Activated CD4-positive, alpha-beta T cell treated with anti-CD3 and anti-CD28 coated beads for 36 hours (primary cell): ENCODE measurements around the gene CHM. TPM values are rescaled to one million over a fixed set of nuclear protein-coding genes. Genes with fewer than 3 reads are reported as not detected.
"Not testable (repeated sequence)": the region's sequence is repeated elsewhere in the genome, so short reads cannot be mapped to it uniquely, and the experiment has no call there.

Experiments
- ATAC-seq: fragments of 200-7000 bp; cut with Tn5 transposase; one replicate; pipeline ENCODE4 v1.10.0; 2021; ENCODE audit warnings: mild to moderate bottlenecking, moderate library complexity
- CTCF ChIA-PET: fragments of 350-600 bp; sonication (Branson Sonifier 250); formaldehyde crosslinking; loops from one replicate; lab custom pipeline; 2021; ENCODE audit warnings: antibody characterized with exemption; lab: Charles Lee
- POLR2A ChIA-PET: fragments of 350-600 bp; sonication (Branson Sonifier 250); formaldehyde crosslinking; loops from one replicate; lab custom pipeline; 2021; ENCODE audit warnings: antibody characterized with exemption, inconsistent platforms; lab: Charles Lee
- DNase-seq: peaks from one replicate; pipeline ENCODE4 v3.0.0-alpha.2; 2020
- H3K27ac Mint-ChIP-seq: one replicate; pipeline ENCODE4 v1.8.0; 2021; ENCODE audit warnings: mixed read lengths
- H3K27me3 Mint-ChIP-seq: one replicate; pipeline ENCODE4 v1.8.0; 2021; ENCODE audit warnings: mixed read lengths
- H3K36me3 Mint-ChIP-seq: one replicate; pipeline ENCODE4 v1.8.0; 2021; ENCODE audit warnings: low read depth, mixed read lengths
- H3K4me1 Mint-ChIP-seq: one replicate; pipeline ENCODE4 v1.8.0; 2021; ENCODE audit warnings: mixed read lengths
- H3K4me3 Mint-ChIP-seq: one replicate; pipeline ENCODE4 v1.8.0; 2021; ENCODE audit warnings: mild to moderate bottlenecking, moderate library complexity, mixed read lengths
- H3K9me3 Mint-ChIP-seq: one replicate; pipeline ENCODE4 v1.8.0; 2021; ENCODE audit warnings: low read depth, mixed read lengths
- intact Hi-C, 2 experiments: fragments of 100-400 bp; cut with DNase I in 1 of 2; cut with micrococcal nuclease in 1 of 2; formaldehyde crosslinking; loops; one replicate each; pipeline versions ENCODE4 v1.14.2 to v1.15.1; 2022 to 2024; cut with DNase I, micrococcal nuclease
- total RNA-seq, 2 experiments: library from RNA; stranded (reverse); gene quantifications; one replicate each; pipeline ENCODE4 v1.2.3, GENCODE V29; 2021

Gene CHM
- total RNA-seq, 2 experiments from 2014 or later, result 10.9 to 14.7 TPM

GRCh38 chrX:85944751-85945150 lies 102.6 kb downstream of the CHM start:
- not testable (repeated sequence) for H3K27me3 Mint-ChIP-seq

GRCh38 chrX:85941275-85941674 lies 106.1 kb downstream of the CHM start:
- peaks cover 11% of the 10 kb centered on the region for H3K9me3 Mint-ChIP-seq
- DNase-seq (no peak), ATAC-seq (no peak)
- H3K4me3 Mint-ChIP-seq, result no peak overlapping the region
- H3K36me3 Mint-ChIP-seq, result peaks cover 30% of the 10 kb centered on the region
- CTCF ChIA-PET, result no interaction called here
- H3K27me3 Mint-ChIP-seq, result no peaks in the 10 kb centered on the region
- POLR2A ChIA-PET, result no interaction called here
- H3K27ac Mint-ChIP-seq, result no peak overlapping the region
- intact Hi-C loops, result no loop called here
- no peaks in the 10 kb centered on the region for H3K4me1 Mint-ChIP-seq

More at GRCh38 chrX:85944751-85945150, 102.6 kb downstream of the CHM start:
- H3K27ac Mint-ChIP-seq, intact Hi-C loops, H3K4me3 Mint-ChIP-seq, ATAC-seq, POLR2A ChIA-PET, CTCF ChIA-PET, DNase-seq, H3K4me1 Mint-ChIP-seq: not testable (repeated sequence)
- Mint-ChIP-seq H3K9me3 (peaks cover 11% of the 10 kb centered on the region), H3K36me3 (peaks cover 44% of the 10 kb centered on the region)

- H3K27me3 Mint-ChIP-seq, DNase-seq, intact Hi-C loops, H3K27ac Mint-ChIP-seq, POLR2A ChIA-PET, H3K4me3 Mint-ChIP-seq, CTCF ChIA-PET, H3K4me1 Mint-ChIP-seq, H3K9me3 Mint-ChIP-seq, ATAC-seq: not testable (repeated sequence)
- peaks cover 20% of the 10 kb centered on the region for H3K36me3 Mint-ChIP-seq
These were observed 107.4 kb downstream of the CHM start for GRCh38 chrX:85939942-85940341.

GRCh38 chrX:85934399-85934798 lies 113.0 kb downstream of the CHM start:
- intact Hi-C loops, POLR2A ChIA-PET, H3K4me1 Mint-ChIP-seq, H3K36me3 Mint-ChIP-seq, DNase-seq, H3K27ac Mint-ChIP-seq, H3K4me3 Mint-ChIP-seq, ATAC-seq, CTCF ChIA-PET, H3K9me3 Mint-ChIP-seq, H3K27me3 Mint-ChIP-seq: not testable (repeated sequence)

- CTCF ChIA-PET, result no interaction called here
- POLR2A ChIA-PET, result no interaction called here
- ATAC-seq, result no peak
- Mint-ChIP-seq H3K9me3 (no peaks in the 10 kb centered on the region), H3K27ac (no peak overlapping the region), H3K36me3 (peaks cover 4% of the 10 kb centered on the region), H3K4me3 (no peak overlapping the region), H3K27me3 (no peaks in the 10 kb centered on the region), H3K4me1 (peaks cover 3% of the 10 kb centered on the region)
- no peak for DNase-seq
- intact Hi-C loops, result no loop called here
These were observed 117.3 kb downstream of the CHM start for GRCh38 chrX:85930099-85930498.

GRCh38 chrX:85928606-85929005 lies 118.8 kb downstream of the CHM start:
- DNase-seq (no peak), ATAC-seq (no peak)
- Mint-ChIP-seq H3K36me3 (no peaks in the 10 kb centered on the region), H3K9me3 (no peaks in the 10 kb centered on the region), H3K27ac (no peak overlapping the region), H3K4me1 (peaks cover 9% of the 10 kb centered on the region), H3K4me3 (no peak overlapping the region), H3K27me3 (no peaks in the 10 kb centered on the region)
- intact Hi-C loops, result no loop called here
- ChIA-PET CTCF (no interaction called here), POLR2A (no interaction called here)

- POLR2A ChIA-PET, result no interaction called here
- DNase-seq (no peak), ATAC-seq (no peak)
- CTCF ChIA-PET, result no interaction called here
- no peaks in the 10 kb centered on the region for H3K36me3 Mint-ChIP-seq
- H3K27me3 Mint-ChIP-seq, result no peaks in the 10 kb centered on the region
- H3K4me1 Mint-ChIP-seq, result peaks cover 17% of the 10 kb centered on the region
- H3K4me3 Mint-ChIP-seq, result no peak overlapping the region
- intact Hi-C loops, result no loop called here
- no peaks in the 10 kb centered on the region for H3K9me3 Mint-ChIP-seq
- H3K27ac Mint-ChIP-seq, result no peak overlapping the region
These were observed 119.6 kb downstream of the CHM start for GRCh38 chrX:85927740-85928139.

GRCh38 chrX:85922821-85923220 lies 124.5 kb downstream of the CHM start:
- peaks cover 9% of the 10 kb centered on the region for H3K36me3 Mint-ChIP-seq
- peak; percentile 76 for ATAC-seq
- DNase-seq, result peak; percentile 4
- ChIA-PET POLR2A (no interaction called here), CTCF (no interaction called here)
- no peak overlapping the region for H3K4me3 Mint-ChIP-seq
- H3K27me3 Mint-ChIP-seq, result no peaks in the 10 kb centered on the region
- intact Hi-C loops, result no loop called here
- no peak overlapping the region for H3K27ac Mint-ChIP-seq
- peaks cover 19% of the 10 kb centered on the region for H3K4me1 Mint-ChIP-seq
- H3K9me3 Mint-ChIP-seq, result peaks cover 2% of the 10 kb centered on the region

GRCh38 chrX:85916656-85917280 lies 130.6 kb downstream of the CHM start:
- ATAC-seq, H3K4me1 Mint-ChIP-seq, CTCF ChIA-PET, H3K27ac Mint-ChIP-seq, intact Hi-C loops, POLR2A ChIA-PET, H3K4me3 Mint-ChIP-seq, H3K27me3 Mint-ChIP-seq, H3K9me3 Mint-ChIP-seq, DNase-seq: not testable (repeated sequence)
- peaks cover 22% of the 10 kb centered on the region for H3K36me3 Mint-ChIP-seq

- intact Hi-C loops, result no loop called here
- H3K36me3 Mint-ChIP-seq, result peaks cover 21% of the 10 kb centered on the region
- H3K27ac Mint-ChIP-seq, result no peak overlapping the region
- no peaks in the 10 kb centered on the region for H3K27me3 Mint-ChIP-seq
- peaks cover 5% of the 10 kb centered on the region for H3K9me3 Mint-ChIP-seq
- H3K4me3 Mint-ChIP-seq, result no peak overlapping the region
- ChIA-PET CTCF (no interaction called here), POLR2A (no interaction called here)
- peaks cover 2% of the 10 kb centered on the region for H3K4me1 Mint-ChIP-seq
- ATAC-seq (no peak), DNase-seq (no peak)
These were observed 132.9 kb downstream of the CHM start for GRCh38 chrX:85914431-85914830.

GRCh38 chrX:85907316-85907715 lies 140.0 kb downstream of the CHM start:
- H3K36me3 Mint-ChIP-seq, result peaks cover 5% of the 10 kb centered on the region
- CTCF ChIA-PET, result no interaction called here
- no peak overlapping the region for H3K4me3 Mint-ChIP-seq
- ATAC-seq (no peak), DNase-seq (no peak)
- POLR2A ChIA-PET, result no interaction called here
- H3K9me3 Mint-ChIP-seq, result no peaks in the 10 kb centered on the region
- H3K4me1 Mint-ChIP-seq, result no peaks in the 10 kb centered on the region
- H3K27ac Mint-ChIP-seq, result no peak overlapping the region
- H3K27me3 Mint-ChIP-seq, result no peaks in the 10 kb centered on the region
- intact Hi-C loops, result no loop called here

GRCh38 chrX:85906399-85906798 lies 141.0 kb downstream of the CHM start:
- CTCF ChIA-PET, result no interaction called here
- no peak for ATAC-seq
- Mint-ChIP-seq H3K9me3 (no peaks in the 10 kb centered on the region), H3K4me3 (no peak overlapping the region), H3K36me3 (peaks cover 5% of the 10 kb centered on the region), H3K27me3 (no peaks in the 10 kb centered on the region), H3K4me1 (no peaks in the 10 kb centered on the region), H3K27ac (no peak overlapping the region)
- intact Hi-C loops, result no loop called here
- POLR2A ChIA-PET, result no interaction called here
- DNase-seq, result no peak
